ENCODE results near the gene SLC22A3.

The SLC22A3 gene

DNA sequence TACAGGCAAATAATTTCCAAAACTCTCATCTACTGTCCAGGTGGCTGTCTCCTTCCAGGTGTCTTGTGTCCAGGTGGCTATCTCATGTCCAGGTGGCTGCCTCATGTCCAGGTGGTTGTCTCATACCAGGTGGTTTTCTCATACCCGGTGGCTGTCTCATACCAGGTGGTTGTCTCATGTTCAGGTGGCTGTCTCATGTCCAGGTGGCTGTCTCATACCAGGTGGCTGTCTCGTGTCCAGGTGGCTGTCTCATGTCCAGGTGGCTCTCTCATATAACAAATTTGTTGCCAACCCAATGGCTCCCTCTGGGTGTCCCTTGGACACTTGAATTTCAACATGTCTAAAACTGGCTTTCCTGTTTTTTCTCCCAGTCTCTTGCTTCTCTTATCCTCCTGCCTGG is 14.3 kb upstream of the SLC22A3 start:
- no peak for DNase-seq (ENCODE audit: low read depth)

DNA sequence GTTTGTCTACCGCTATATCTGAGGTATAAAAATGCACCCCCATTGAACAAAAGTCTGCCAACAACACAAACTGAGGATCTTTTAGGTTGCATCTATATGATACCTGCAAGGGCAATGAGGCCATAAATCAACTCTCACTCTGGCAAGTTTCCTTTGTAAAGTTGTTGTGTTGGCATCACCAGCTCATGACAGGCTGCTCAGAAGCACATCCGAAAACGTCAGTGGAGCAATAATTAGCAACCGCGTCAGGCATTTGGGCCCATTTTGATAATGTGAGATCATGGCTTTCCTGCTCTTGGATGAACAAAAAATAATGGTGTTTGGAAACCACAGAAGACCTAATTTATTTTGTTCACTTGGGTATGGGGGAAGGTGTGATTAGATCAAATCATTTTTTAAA is 12.0 kb upstream of the SLC22A3 start:
- DNase-seq (ENCODE audit: low read depth) = no peak

DNA sequence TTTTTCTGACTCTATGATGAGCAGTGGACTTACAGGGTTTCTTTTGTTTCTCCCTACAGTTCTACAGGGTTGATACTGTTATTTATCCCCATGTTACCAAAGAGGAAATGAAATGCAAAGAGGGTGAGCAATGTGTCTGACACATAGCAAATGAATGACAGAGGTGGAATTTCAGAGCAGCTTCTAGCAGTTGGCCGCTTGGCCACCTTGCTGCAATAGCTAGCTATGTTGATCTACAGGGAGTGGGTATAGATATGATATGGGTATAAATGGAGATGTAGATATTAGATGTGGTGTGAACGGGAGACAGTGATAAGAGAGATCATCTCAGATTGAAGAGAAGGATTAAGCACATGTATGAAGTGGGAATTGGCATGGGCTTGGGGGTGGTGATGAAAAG is 10.9 kb upstream of the SLC22A3 start:
- peak; percentile 92 for DNase-seq (ENCODE audit: low read depth)

DNA sequence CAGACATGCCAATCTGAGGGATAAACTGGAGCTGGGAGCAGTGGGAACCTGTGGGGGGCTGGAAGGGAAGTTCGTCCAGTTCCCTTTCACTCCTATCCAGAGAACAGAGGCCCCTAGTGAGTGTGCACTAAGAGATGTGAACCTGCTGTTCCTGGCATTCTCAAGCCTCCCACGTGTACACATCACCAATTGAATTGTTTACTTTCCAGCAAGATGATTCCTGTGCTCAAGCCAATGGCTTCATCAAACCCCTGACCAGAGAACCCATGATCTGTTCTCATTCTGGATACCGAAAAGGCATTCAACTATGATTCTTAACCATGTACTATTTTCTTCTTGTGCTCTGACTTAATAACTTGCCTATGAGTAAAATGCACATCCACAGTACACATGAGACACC is 10.2 kb upstream of the SLC22A3 start:
- DNase-seq (ENCODE audit: low read depth) = peak; percentile 42

DNA sequence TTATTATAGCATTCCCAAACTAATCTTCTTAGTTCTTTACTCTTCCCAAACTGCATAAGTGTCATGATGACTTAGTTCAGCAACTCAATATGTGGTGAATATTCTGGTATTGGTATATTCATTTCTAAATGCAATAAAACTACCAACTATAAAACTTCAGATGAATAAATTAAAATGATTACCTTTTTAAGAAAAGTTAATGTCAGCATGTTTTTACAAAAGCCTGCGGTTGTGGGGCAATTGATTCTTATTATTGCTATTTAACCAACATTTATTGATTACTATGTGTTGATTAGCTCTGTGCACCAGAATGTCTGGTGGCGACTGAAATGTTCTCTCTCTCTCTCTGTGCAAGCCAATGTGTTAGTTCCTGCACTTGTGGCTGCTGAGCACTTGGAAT is 5.0 kb upstream of the SLC22A3 start:
- DNase-seq (ENCODE audit: low read depth) = no peak

DNA sequence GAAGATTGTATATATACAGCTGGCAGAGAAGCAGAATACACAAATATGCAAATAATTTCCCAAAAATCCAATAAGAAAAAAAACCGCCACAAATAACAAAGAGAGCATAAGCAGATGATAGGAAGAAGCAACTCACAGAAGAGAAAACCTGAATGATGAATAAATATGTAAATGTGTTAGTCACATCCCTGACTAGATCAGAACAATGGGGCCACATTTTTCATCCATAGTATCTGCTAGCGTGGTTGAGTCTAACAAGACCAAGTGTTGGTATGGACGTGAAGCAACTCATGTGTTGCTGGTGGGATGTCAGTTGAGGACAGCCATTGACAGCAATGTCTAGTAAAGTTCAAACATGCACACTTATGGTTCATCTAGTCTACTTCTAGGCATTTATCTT is 3.9 kb upstream of the SLC22A3 start:
- DNase-seq (ENCODE audit: low read depth) = peak; percentile 72

DNA sequence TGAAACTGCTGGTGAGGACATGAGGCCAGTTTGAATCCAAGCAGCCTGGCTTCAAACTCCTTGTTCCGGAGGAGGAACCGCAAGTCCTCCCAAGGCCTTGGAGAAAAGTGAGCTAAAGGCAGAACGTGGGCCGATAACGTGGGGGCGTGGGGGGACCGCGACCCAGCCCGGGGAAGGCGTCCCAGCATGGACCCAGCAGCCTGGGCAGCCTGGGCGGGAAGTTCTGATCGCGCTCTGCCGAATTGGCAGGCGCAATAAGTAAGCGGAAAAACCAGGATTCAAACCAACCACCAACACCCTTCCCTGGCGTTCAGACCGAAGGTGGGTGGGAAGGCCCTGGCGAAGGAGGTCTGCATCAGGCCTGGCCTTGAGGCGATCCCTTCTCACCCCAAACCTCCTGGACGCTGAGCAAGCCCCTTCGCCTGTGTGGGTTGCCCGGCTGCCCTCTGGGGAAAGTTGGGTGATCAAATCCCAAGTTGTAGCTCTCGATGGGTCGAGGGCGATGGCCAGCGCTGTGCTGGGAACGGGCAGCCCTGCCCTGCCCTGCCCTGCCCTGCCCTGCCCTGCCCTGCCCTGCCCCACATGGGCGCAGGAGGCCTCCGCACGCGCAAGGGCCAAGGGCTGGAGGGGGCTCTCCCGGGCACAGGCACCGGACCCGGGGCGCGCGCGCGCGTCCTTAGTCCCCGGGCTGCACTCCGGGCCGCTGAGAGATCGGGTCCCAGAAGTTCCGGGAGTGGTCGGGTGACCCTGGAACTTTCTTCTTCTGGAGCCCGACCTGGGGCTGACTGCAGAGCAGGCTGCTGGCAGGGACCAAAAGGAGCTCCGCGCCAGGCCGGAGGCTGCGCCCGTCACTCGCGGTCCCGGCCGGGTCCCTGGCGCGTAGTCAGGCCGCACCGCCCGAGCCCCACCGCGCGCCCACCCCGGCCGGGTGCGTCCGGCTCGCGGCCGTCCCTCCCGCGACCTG is 637 bp upstream of the SLC22A3 start:
- no peak for DNase-seq (ENCODE audit: low read depth)

DNA sequence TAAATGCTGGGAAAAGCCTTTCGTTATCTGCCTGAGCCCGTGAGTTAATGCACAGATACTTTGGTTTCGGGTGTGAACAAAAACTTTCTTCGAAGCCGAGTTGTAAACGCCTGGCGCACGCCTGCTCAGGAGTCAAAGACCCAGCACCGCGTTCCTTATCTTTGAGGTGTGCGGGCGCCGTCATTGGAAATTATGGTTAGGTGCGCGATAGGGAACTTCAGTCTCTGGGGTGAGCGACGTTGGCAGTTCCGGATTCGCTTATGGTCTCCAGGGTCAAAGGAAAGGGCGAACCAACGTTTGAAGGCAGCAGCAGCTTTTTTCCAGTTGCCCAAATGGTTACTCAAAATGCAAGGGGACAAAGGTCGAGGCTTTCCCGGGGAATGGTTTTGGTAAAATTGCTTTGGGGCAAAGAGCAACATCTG is 853 bp downstream of the SLC22A3 start:
- DNase-seq (ENCODE audit: low read depth) = peak; percentile 53

DNA sequence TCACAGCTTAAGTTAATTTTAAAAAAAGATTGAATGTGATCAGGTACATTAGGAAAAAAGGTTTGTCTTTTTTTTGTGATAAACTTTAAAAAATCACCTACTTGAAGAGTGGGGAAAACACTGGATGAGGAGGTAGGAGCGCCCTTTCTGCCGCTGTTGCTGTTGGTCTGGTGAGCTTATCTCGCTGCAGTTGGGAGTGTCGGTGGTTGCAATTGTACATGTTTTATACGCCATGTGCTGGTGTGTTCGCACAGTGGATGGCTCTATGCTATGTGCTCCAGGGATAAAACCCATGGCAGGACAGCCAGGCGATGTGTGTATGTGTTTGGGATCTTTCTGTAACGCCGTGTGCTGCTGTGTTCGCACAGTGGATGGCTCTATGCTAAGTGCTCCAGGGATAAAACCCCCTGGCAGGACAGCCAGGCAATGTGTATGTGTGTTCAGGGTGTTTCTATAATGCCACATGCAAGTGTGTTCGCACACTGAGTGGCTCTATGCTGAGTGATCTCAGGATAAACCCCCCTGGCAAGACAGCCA is 1.7 kb downstream of the SLC22A3 start:
- DNase-seq (ENCODE audit: low read depth) = no peak

DNA sequence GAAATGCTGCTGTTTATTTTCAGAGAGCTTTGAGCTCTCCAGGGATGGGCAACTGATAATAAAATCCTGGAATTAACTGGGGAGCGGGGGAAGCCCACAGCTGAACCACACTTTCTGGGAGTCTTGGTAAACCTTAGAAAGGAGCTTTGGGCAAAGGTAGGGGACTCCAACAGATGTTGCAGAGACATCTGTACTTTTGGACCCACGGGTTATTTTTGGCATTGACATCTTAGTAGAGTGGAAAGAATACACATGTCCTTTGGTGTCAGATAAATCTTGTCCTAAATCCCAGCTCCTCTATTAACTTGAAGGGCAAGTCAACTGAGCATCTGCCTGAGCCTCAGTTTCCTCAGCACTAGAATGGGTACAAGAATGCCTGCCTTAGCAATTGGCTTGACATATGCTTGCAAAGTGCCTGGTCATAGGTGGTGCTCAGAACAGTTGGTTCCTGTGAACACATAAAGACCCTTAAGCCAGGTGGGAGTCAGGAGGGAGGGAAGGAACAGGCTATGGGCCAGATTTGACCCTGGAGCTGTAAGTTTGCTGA is 5.8 kb downstream of the SLC22A3 start:
- no peak for DNase-seq (ENCODE audit: low read depth)

DNA sequence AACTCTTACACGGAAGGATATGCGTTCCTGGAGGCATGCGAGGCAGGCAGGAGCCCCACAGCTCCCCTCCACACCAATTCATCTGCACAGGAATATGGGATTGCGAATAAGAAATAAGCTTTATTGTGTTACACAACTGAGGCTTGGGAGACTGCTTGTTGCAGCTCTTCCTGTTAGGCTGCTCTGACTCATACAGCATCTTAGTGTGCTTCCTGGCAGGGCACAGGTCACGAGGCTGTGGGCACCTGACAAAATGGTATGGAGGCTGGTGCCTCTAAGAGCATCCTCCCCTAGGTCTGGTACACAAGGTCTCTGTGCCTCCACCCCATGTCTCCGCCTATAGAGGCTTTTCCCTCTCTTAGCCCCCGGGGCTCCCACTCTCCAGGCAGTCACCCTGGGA is 6.8 kb downstream of the SLC22A3 start:
- DNase-seq (ENCODE audit: low read depth) = peak; percentile 92

DNA sequence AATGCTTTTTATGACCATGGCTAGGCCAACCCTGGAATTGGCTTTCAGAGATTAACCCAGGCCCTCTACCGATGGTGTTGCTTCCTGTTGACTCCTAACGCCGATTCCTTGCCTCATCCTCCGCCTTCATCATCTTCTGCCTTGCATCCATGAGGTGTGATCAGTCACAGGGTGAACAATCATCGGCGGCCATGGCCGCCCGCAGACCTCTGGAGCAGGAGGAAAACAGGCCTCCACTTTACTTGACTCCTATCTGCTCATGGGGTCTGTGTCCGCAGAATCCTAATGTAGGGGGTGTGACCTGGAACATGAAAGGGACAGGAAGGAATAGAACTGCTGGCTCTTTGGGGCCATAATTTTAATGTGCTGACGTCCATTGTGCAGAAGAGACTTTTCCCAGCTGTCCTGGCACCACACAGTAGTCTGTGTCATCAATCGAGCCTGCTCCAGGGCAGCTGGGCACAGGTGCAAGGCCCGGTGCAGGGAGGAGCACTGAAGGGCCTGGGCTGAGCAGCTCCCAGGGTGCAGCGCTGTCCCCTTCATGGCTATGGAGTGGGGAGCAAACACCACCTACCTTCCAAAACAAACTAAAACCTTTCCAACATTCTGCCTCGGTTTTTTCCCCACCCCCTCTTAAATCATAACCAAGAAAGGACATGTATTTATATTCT is 8.0 kb downstream of the SLC22A3 start:
- DNase-seq (ENCODE audit: low read depth) = no peak

DNA sequence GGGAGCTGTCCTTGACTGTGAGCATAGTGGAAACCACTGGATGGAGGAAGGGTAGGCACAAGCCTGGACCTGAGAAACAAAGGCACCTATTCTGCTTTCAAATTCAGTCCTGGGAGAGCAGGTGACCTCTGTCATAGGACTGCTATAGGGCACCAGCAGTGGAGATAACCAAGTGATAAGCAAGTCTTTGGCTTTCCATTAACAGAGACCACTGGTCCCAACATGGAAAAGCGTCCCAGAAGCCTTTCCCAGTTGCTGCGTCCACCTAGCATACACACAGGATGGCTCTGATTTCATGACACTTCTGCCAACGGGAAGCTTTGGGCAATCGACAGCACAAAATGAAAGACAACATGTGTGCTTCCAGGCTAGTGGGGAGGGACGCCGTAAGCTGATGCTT is 8.9 kb downstream of the SLC22A3 start:
- no peak for DNase-seq (ENCODE audit: low read depth)

DNA sequence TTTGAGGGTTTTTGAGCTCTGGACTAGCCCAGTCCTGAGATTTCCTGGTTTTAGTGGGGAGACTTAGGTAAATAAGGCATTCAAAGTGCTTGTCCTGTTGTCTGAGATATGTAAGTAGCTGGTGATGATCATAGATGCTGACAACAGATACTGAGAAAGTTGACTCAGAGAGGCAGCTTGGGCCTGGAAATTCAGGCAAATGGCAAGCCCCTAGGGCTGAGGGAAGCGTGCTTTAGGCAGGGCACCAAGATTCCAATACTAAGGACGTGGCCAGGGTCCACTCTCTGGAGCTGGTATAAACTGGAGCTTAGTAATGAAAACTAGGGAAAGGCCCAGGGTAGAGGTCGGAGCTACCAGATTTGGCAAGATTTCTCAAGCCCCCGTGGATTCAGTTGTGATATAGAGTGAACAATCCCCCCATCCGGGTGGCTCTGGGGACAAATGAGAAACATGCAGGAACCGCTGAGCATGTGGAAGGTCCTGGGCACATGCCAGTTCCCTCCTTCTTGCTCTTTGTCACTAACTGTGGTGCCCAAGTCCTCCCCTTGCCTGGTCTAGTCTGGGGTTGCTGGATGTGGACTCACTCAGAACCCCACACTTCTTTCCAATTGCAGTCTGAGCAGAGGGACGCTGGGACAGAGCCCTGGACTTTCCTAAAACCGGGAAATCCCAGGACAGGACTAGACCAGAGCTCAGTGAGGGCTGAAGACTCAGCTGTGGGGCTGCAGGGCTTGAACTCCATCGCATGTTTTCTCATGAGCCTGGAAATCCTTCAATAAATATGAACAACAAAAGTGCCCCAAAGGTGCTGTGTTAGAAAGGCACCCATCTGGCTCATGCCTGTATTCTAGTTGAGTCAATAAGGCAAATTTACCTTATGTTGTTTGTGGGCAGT is 10.3 kb downstream of the SLC22A3 start:
- DNase-seq (ENCODE audit: low read depth) = peak; percentile 78

DNA sequence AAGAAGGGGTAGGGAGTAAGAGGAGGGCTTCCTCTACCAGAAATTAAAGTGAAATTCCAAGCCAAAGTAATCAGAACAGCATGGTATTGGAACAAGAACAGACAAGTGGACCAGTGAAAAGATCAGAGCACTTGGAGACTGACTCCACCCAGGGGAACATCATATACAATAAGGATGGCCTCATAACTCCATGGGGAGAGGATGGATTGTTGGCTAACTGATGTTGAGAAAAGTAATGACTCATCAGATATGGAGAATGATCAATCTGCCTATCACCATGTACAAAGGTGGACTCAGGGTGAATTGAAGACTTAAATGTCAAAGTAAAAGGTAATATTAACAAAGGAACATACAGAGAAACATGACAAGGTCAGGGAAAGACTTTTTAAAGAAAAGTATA is 12.8 kb downstream of the SLC22A3 start:
- no peak for DNase-seq (ENCODE audit: low read depth)

DNA sequence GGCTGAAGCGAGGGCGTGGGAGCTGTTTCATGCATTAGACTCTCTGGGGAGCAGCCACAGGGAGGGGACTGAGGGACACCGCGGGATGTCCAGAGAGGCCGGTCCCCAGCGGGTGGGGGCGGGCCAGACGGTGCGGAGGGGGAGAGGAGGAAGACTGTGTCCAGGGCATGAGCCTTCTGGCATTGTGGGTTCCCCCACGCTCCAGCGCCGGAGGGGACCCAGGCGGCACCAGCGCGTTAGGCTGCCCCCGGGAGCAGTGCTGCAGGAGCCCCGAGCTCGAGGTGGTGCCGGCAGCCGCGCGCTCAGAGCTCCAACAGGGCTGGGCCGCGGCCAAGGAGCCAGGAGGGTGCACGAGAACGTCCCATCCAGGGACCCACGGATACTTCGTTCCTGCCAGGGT is 14.4 kb downstream of the SLC22A3 start:
- DNase-seq (ENCODE audit: low read depth) = no peak

DNA sequence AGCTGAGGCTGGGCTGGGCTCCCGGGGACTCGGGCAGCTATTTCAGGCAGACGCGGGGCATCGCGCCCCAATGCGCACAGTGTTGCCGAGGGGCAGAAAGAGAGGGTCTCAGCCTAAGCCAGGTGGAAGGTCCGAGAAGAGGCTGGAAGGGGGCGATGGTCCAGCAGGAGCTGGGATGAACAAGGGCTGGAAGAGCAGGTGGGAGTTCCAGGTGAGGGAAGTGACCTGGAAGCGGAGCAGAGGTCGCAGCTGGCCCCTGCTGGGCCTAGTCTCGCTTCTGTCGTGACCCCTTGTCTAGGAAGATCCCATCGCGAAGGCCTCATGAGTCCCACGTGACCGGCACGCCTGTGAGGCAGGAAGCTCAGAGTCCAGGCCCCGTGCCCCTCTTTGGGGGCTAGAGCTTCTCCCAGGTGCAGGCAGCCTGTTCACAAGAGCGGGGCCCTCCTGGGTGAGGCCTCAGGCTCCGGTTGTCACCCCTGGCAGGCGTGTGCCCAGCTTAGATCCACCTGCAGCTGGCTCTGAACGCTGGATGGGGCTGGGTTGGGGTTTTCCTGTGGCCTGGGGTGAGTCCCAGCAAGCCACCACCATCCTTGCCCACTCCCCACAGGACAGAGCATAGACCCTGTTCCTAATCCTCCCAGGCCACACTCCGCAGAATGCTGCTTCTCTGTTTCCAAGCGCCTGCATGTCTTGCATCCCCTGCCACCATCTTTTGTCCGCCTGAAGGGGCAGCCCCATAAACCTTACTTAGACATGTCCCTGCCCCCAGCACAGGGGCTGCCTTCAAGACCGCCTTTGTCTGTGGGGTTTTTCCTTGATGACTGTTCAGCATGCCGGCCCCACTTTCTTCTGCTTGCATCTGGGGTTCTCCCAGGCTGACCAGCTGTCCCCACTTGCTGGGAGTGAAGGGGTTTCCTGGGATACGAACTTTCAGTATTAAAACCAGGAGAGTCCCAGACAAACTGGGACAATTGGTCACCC is 15.1 kb downstream of the SLC22A3 start:
- no peak for DNase-seq (ENCODE audit: low read depth)

DNA sequence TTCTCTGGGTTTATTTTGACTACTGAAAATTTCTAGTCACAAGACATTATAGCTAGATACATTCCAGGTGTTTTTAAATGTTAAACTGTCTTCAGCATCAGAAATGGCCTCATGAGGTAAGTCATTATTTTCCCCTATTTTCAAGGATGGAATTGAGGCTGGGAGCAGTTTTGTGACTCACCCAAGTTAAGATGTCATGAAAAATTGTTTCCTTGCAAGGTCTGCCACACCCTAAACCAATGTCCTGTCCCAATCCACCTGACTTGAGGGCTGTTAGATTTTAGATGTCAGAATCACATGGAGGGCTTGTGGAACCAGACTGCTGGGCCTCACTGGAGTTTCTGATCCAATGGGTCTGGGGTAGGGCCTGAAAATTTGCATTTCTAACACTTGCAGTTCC is 16.9 kb downstream of the SLC22A3 start:
- no peak for DNase-seq (ENCODE audit: low read depth)

DNA sequence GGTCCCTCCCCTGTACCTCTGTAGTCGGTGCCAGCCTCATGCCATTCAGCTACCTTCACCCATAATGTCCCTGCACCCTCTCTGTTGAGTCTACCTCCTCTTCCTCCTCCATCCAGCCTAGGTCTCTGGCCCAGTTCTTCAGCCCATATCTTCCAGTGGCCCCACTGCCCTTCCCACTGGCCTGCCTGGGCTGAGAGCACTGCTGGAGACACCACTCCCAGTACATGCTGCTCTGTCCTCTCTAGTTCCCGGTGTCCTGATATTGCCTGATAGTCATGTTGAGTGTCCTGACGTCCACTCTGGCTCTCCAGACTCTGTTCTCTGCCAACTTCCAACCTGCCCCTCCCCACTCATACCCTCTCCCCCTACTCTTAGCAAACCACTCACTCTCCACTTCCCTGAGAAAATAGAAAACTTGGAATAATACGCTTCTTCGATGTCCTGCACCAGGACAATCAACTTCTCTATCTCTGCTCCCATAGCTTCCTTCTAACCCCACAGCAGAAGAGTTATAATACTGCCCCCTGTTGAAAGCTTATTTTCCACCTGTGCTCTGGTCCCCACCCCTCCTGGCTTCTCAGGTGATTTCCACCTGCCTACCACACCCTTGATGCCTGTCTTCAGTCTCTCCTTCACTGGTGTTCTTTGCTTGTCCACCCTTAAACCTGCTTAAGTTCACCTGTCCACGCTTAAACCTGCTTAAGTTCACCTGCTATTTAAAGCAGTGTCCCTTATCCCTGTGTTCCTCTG is 19.8 kb downstream of the SLC22A3 start:
- DNase-seq (ENCODE audit: low read depth) = no peak

DNA sequence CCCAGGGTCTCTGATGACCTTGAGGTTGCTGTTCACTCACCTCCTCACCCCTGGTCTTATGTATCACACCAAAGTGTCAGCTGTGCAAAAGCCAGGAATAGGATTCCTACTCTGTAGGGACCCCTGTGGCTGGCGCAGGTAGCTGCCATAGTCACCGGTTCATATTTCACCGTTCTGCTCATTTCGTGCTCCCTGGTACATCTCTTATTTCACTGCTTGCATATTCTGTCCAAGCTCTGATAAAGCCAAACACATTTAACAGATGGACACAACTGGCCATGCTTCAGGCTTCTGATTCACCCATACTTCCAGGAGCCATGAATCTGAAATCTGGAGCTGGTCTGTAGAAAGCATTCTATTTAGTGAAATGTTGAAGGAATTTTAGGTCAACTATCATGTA is 20.5 kb downstream of the SLC22A3 start:
- no peak for DNase-seq (ENCODE audit: low read depth)

Measured in ELR (cell line).